AG04450 (cell line): ENCODE measurements around the gene SLCO2A1. TPM values are rescaled to one million over a fixed set of nuclear protein-coding genes. Genes with fewer than 3 reads are reported as not detected.

Experiments
- CTCF ChIA-PET: fragments of 300-600, 350-600 bp; formaldehyde crosslinking; extraction: SDS; loops from one replicate; lab custom pipeline; 2022; ENCODE audit warnings: antibody characterized with exemption, inconsistent platforms; lab: Charles Lee
- POLR2A ChIA-PET: fragments of 350-600 bp; formaldehyde crosslinking; extraction: SDS; loops from one replicate; lab custom pipeline; 2021; ENCODE audit warnings: antibody characterized with exemption, inconsistent platforms; lab: Yijun Ruan, JAX
- DNase-seq: peaks from one replicate; pipeline ENCODE4 v3.0.0-alpha.2; 2011; ENCODE audit warnings: low read depth, low spot score
- H3K27ac ChIP-seq: one replicate; pipeline ENCODE4 v1.5.1; 2012; ENCODE audit warnings: low read depth, low read length, control low read depth
- H3K27me3 ChIP-seq: one replicate; pipeline ENCODE4 v1.6.0; 2012; ENCODE audit warnings: low read length; ENCODE audit not compliant: control insufficient read depth, insufficient read depth
- H3K4me3 ChIP-seq: 2 replicates; pipeline ENCODE4 v1.5.1; 2011; ENCODE audit warnings: mild to moderate bottlenecking, low read depth, low read length, control low read depth
- H3K9me3 ChIP-seq: 2 replicates; pipeline ENCODE4 v1.5.1; 2012; ENCODE audit warnings: low read length; ENCODE audit not compliant: control insufficient read depth, insufficient read depth
- CTCF ChIP-seq: IDR thresholded peaks from 2 replicates; pipeline ENCODE4 v1.5.1; 2011; ENCODE audit warnings: low read depth, low read length, control low read depth, inconsistent platforms
- polyA plus RNA-seq: library from polyadenylated mRNA; depleted of rRNA; stranded (reverse); fragments of >200 nt; gene quantifications from 2 replicates; pipeline ENCODE4 v1.2.3, GENCODE V29; 2011; rRNA removed

SLCO2A1 gene
- polyA plus RNA-seq, 1 experiment = 1.6 TPM

GRCh38 chr3:133880886-133881455 is 148.8 kb downstream of the SLCO2A1 start:
- no peaks in the 10 kb centered on the region for H3K9me3 ChIP-seq
- DNase-seq = no peak
- H3K27ac ChIP-seq = no peak overlapping the region
- POLR2A ChIA-PET = no interaction called here
- peaks cover 38% of the 10 kb centered on the region for H3K27me3 ChIP-seq
- no peak overlapping the region for H3K4me3 ChIP-seq
- CTCF ChIA-PET = no interaction called here
- no peak for TF ChIP-seq CTCF

GRCh38 chr3:133880287-133880686 is 149.4 kb downstream of the SLCO2A1 start:
- TF ChIP-seq CTCF = no peak
- DNase-seq = no peak
- ChIA-PET CTCF (no interaction called here), POLR2A (no interaction called here)
- Histone ChIP-seq H3K4me3 (no peak overlapping the region), H3K27me3 (peaks cover 35% of the 10 kb centered on the region), H3K27ac (no peak overlapping the region), H3K9me3 (no peaks in the 10 kb centered on the region)

- H3K27ac ChIP-seq = no peak overlapping the region
- no peaks in the 10 kb centered on the region for H3K9me3 ChIP-seq
- peaks cover 21% of the 10 kb centered on the region for H3K27me3 ChIP-seq
- CTCF ChIA-PET = no interaction called here
- no peak overlapping the region for H3K4me3 ChIP-seq
- POLR2A ChIA-PET = no interaction called here
- TF ChIP-seq CTCF = no peak
- no peak for DNase-seq
Measured at GRCh38 chr3:133878518-133878917, 151.2 kb downstream of the SLCO2A1 start.

Other genes with a start within 250 kb of the SLCO2A1 start
- gene SRPRB, start 224.1 kb downstream of the SLCO2A1 start, polyA plus RNA-seq = 41.8 and 61.6 TPM in 2 replicates
- 2.2 and 2.3 TPM in 2 replicates for gene RAB6B, start 134.0 kb downstream of the SLCO2A1 start, polyA plus RNA-seq
- 67.6 and 74.5 TPM in 2 replicates for gene RYK, start 220.9 kb upstream of the SLCO2A1 start, polyA plus RNA-seq